HG02943 (cell line): Measurements from ENCODE around the gene TRAPPC4.

Experiments used
- ATAC-seq: cut with Tn5 transposase; IDR thresholded peaks from one replicate; pipeline ENCODE4 v1.9.1; 2021; ENCODE audit warnings: mild to moderate bottlenecking, low read depth, moderate library complexity; ENCODE audit not compliant: unreplicated experiment

The TRAPPC4 gene

DNA sequence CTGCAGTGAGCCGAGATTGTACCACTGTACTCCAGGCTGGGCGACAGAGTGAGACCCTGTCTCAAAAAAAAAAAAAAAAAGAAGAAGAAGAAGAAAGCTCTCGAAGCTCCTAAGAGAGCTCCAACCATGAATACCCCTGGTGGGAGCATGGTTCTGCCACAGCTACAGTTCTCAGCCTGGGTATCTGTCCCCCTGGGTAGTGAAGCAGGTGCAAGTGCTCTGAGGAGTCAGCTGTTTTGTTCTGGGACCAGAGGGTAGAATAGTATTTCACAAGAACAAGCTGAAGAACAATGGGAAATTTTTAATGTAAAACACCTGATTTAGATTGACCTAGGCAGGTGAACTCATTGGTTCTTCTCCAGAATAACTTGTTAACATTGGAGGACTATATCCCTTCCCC lies 42.7 kb downstream of the TRAPPC4 start:
- no peak for ATAC-seq

DNA sequence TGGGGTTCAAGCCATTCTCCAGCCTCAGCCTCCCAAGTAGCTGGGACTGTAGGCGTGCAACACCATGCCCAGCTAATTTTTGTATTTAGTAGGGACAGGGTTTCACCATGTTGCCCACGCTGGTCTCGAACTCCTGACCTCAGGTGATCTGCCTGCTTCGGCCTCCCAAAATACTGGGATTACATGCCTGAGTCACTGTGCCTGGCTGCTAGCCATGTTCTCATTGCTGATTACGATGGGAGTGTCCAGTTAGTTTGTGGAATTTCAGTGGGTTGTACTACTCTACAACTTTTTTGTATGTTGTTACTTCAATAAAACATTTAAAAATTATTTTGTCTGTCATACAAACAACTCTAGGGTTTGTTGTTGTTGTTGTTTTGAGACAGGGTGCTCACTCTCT lies 44.2 kb downstream of the TRAPPC4 start:
- ATAC-seq = no peak

- ATAC-seq = no peak
These were observed 46.8 kb downstream of the TRAPPC4 start for GRCh38 chr11:119065369-119065768.

GRCh38 chr11:119067371-119068222 lies 49.0 kb downstream of the TRAPPC4 start, which contains the start of gene VPS11:
Gene VPS11, plus strand, starts transcription at chr11:119067818. Its CDS starts 6 bp downstream, at chr11:119067824.
- ATAC-seq = peak; percentile 90
